PC-9 (cell line): ENCODE results near the gene SDK1. TPM values are rescaled to one million over a fixed set of nuclear protein-coding genes. Genes with fewer than 3 reads are reported as not detected.

Experiments
- BruUV-seq: library from RNA; stranded (reverse); fragments of 400-500 nt; replicated peaks from 2 replicates; lab custom pipeline; 2021; lab: Mats Ljungman, UMichigan
- CTCF ChIA-PET: fragments of 300-600 bp; sonication (Branson Sonifier 250); formaldehyde crosslinking; loops from one replicate; lab custom pipeline; 2022; ENCODE audit warnings: antibody characterized with exemption; lab: Charles Lee
- POLR2A ChIA-PET: fragments of 300-600 bp; sonication (Branson Sonifier 250); formaldehyde crosslinking; loops from one replicate; lab custom pipeline; 2022; ENCODE audit warnings: antibody characterized with exemption; ENCODE audit not compliant: unreplicated experiment; lab: Charles Lee
- DNase-seq, 2 experiments: peaks; one replicate each; pipeline versions ENCODE4 v3.0.0 to v3.0.0-alpha.2; 2015 to 2022; ENCODE audit warnings: mixed read lengths in 1 of 2
- H2AFZ ChIP-seq: fragments of 200-600 bp; sonication (generic); 2 replicates; pipeline ENCODE4 v1.8.1; 2017; ENCODE audit warnings: antibody characterized with exemption
- H3F3A ChIP-seq: fragments of 200-600 bp; sonication (generic); 2 replicates; pipeline ENCODE4 v1.8.1; 2017; ENCODE audit warnings: antibody characterized with exemption, mild to moderate bottlenecking, low read depth; ENCODE audit not compliant: insufficient read depth
- H3K27ac ChIP-seq: fragments of 200-600 bp; sonication (generic); 2 replicates; pipeline ENCODE4 v1.6.1; 2016; ENCODE audit warnings: mixed run types
- H3K27me3 ChIP-seq: fragments of 200-600 bp; sonication (generic); 2 replicates; pipeline ENCODE4 v1.6.1; 2016; ENCODE audit warnings: low read depth, mixed run types; ENCODE audit not compliant: insufficient read depth
- H3K36me3 ChIP-seq: fragments of 200-600 bp; sonication (generic); 2 replicates; pipeline ENCODE4 v1.6.1; 2016; ENCODE audit warnings: low read depth, mixed run types
- H3K4me1 ChIP-seq: fragments of 200-600 bp; sonication (generic); replicated peaks from 2 replicates; pipeline ENCODE4 v1.6.1; 2016; ENCODE audit warnings: mixed run types; ENCODE audit not compliant: insufficient read depth
- H3K4me2 ChIP-seq: fragments of 200-600 bp; sonication (generic); 2 replicates; pipeline ENCODE4 v1.6.1; 2017; ENCODE audit warnings: mixed run types
- H3K4me3 ChIP-seq: fragments of 200-600 bp; sonication (generic); 2 replicates; pipeline ENCODE4 v1.6.1; 2016; ENCODE audit warnings: mixed run types
- H3K79me2 ChIP-seq: fragments of 200-600 bp; sonication (generic); 2 replicates; pipeline ENCODE4 v1.6.1; 2017; ENCODE audit warnings: low read depth, mixed run types
- H3K9me2 ChIP-seq: fragments of 200-600 bp; sonication (generic); 2 replicates; pipeline ENCODE4 v1.8.1; 2017; ENCODE audit warnings: mild to moderate bottlenecking; ENCODE audit not compliant: insufficient read depth
- H3K9me3 ChIP-seq: fragments of 200-600 bp; sonication (generic); 2 replicates; pipeline ENCODE4 v1.8.1; 2016; ENCODE audit warnings: low read depth; ENCODE audit not compliant: insufficient read depth
- H4K20me1 ChIP-seq: fragments of 200-600 bp; sonication (generic); 2 replicates; pipeline ENCODE4 v1.8.1; 2017; ENCODE audit not compliant: insufficient read depth
- EZH2 ChIP-seq: fragments of 200-600 bp; sonication (generic); IDR thresholded peaks from 2 replicates; pipeline ENCODE4 v1.8.0; 2017; ENCODE audit warnings: antibody characterized with exemption, low read depth
- intact Hi-C: fragments of 100-400 bp; cut with micrococcal nuclease; formaldehyde crosslinking; loops from one replicate; pipeline ENCODE4 v1.10.0; 2022; ENCODE audit not compliant: unreplicated experiment
- total RNA-seq: library from RNA; stranded (reverse); gene quantifications from 2 replicates; pipeline ENCODE4 v1.2.3, GENCODE V29; 2021
- TF ChIP-seq, protein P1 (sequence below): fragments of 200-600 bp; sonication (generic); conservative IDR thresholded peaks from 2 replicates; pipeline ENCODE4 v1.6.1; 2017; ENCODE audit warnings: mixed run types, antibody characterized with exemption, mild to moderate bottlenecking, moderate library complexity

Gene SDK1
- total RNA-seq, 1 experiment from 2014 or later, result not detected

DNA sequence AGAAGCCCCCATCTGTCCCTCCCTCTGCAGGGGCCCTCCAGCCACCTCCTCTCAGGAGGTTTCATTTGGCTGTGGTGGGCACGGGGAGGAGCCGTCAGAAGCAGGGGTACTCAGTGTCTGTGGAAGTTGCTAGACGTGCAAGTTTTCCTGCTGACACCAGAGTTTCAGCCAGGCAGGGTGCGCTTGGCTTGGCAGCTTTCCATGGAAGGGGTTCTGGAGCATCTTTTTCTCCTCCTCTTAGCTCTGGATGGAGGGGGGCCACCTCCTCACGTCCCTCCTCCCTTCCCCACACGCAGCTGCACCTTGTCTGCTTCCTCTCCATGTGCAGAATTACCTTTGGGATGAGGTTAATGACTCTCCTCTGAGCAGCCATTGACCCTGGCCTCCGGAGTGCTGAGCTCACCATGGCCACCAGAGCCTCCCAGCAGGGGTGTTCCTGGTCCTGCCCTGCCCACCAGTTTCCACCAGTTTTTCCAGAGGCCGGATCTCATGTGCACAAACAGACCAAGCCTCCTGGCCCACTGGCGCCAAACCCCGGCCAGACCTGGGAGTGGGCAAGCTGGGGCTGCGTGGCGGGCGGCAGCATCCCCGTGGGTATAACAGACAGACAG is 801.3 kb downstream of the SDK1 start:
- H3K4me3 ChIP-seq, result no peak overlapping the region
- no peaks in the 10 kb centered on the region for H3K79me2 ChIP-seq
- H3K27ac ChIP-seq, result no peak overlapping the region
- H3K4me2 ChIP-seq, result no peak overlapping the region
- DNase-seq, result no peak
- no peaks in the 10 kb centered on the region for H3K4me1 ChIP-seq
- H4K20me1 ChIP-seq, result no peaks in the 10 kb centered on the region
- ChIA-PET POLR2A (no interaction called here), CTCF (no interaction called here)
- peaks cover 90% of the 10 kb centered on the region for H3K27me3 ChIP-seq
- H3K9me2 ChIP-seq, result no peaks in the 10 kb centered on the region
- H3K36me3 ChIP-seq, result no peaks in the 10 kb centered on the region
- intact Hi-C loops, result no loop called here
- no peaks in the 10 kb centered on the region for H3K9me3 ChIP-seq
- no peak overlapping the region for H2AFZ ChIP-seq
- H3F3A ChIP-seq, result no peaks in the 10 kb centered on the region
- BruUV-seq, result no TSS peak
- TF ChIP-seq, protein P1, sequence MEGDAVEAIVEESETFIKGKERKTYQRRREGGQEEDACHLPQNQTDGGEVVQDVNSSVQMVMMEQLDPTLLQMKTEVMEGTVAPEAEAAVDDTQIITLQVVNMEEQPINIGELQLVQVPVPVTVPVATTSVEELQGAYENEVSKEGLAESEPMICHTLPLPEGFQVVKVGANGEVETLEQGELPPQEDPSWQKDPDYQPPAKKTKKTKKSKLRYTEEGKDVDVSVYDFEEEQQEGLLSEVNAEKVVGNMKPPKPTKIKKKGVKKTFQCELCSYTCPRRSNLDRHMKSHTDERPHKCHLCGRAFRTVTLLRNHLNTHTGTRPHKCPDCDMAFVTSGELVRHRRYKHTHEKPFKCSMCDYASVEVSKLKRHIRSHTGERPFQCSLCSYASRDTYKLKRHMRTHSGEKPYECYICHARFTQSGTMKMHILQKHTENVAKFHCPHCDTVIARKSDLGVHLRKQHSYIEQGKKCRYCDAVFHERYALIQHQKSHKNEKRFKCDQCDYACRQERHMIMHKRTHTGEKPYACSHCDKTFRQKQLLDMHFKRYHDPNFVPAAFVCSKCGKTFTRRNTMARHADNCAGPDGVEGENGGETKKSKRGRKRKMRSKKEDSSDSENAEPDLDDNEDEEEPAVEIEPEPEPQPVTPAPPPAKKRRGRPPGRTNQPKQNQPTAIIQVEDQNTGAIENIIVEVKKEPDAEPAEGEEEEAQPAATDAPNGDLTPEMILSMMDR, result no peak
- no peak for TF ChIP-seq EZH2

DNA sequence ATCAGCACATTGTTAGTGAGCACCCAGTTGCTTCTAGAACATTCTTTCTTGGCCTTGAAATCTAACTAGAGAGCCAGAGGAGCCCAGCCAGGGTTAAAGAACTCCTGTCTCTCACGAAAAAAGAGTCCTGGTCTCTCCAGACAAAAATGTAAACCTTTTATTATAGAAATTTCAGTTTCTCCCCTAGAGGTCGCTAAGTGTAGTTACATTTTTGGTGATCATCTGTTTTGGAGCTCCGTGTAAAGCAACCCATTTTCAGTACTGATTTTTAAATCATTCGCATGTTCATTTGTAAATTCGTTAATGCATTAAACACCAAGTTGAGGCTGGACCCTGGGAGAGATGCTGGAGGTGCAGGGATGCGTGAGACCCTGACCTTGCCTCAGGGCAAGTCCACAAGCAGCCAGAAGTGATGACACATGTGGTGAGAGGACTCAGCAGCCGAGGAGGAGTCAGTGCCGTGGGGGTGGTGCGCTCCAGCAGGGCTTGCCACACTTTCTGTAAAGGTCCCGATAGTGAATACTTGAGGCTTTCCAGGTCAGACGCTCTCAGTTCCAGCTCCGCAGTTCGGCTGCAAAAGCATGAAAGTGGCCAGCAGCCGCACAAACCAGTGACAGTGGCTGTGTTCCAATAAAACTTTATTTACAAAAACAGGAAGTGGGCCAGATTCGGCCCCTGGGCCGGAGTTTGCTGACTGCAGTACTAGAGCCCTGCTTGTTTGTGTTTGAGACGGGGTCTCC is 802.5 kb downstream of the SDK1 start:
- no peaks in the 10 kb centered on the region for H4K20me1 ChIP-seq
- H3K27me3 ChIP-seq, result peaks cover 90% of the 10 kb centered on the region
- H2AFZ ChIP-seq, result no peak overlapping the region
- BruUV-seq, result no TSS peak
- H3K27ac ChIP-seq, result no peak overlapping the region
- H3K4me3 ChIP-seq, result no peak overlapping the region
- POLR2A ChIA-PET, result no interaction called here
- no peaks in the 10 kb centered on the region for H3K36me3 ChIP-seq
- H3K4me1 ChIP-seq, result no peaks in the 10 kb centered on the region
- CTCF ChIA-PET, result interaction anchor here (0.6 to 0.7 kb wide), 2 partner anchors 66 to 67 kb away, joined by 3 to 5 read pairs; no protein-coding TSS in a partner anchor
- no peak for DNase-seq
- H3K9me2 ChIP-seq, result no peaks in the 10 kb centered on the region
- H3F3A ChIP-seq, result no peaks in the 10 kb centered on the region
- H3K4me2 ChIP-seq, result no peak overlapping the region
- TF ChIP-seq, protein P1, result peak; percentile 67
- no peak for TF ChIP-seq EZH2
- H3K9me3 ChIP-seq, result no peaks in the 10 kb centered on the region
- intact Hi-C loops, result no loop called here
- H3K79me2 ChIP-seq, result no peaks in the 10 kb centered on the region

DNA sequence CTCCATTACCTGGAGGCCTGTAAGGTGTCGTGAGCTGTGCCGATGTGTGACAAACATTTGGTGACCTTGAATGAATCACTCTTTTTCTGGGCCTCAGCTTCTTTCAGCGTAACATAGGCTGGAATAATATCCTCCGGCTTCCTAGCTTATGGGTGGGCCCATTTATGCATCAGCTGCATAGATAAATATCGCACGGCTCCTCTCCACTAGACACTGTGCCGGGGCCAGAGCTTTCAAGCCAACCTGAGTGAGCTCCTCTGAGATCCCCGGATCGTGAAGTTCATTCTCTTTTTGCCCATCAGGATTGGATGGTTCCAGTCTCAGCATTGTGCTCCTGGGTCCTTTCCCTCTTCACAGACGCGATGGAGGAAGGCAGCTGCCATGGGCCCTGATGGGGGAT is 806.8 kb downstream of the SDK1 start:
- Histone ChIP-seq H3K27ac (no peak overlapping the region), H3K27me3 (peaks cover 91% of the 10 kb centered on the region), H3K4me1 (no peaks in the 10 kb centered on the region), H3F3A (no peaks in the 10 kb centered on the region), H4K20me1 (no peaks in the 10 kb centered on the region), H3K36me3 (no peaks in the 10 kb centered on the region), H3K4me3 (no peak overlapping the region), H3K79me2 (no peaks in the 10 kb centered on the region), H3K9me3 (no peaks in the 10 kb centered on the region), H2AFZ (no peak overlapping the region), H3K4me2 (no peak overlapping the region), H3K9me2 (no peaks in the 10 kb centered on the region)
- no peak for DNase-seq
- ChIA-PET POLR2A (no interaction called here), CTCF (no interaction called here)
- intact Hi-C loops, result no loop called here
- BruUV-seq, result no TSS peak
- TF ChIP-seq, protein P1, result no peak
- TF ChIP-seq EZH2, result no peak
